NCI-H1417 treated with DMSO at 0.1 percent for 48 hours (cell line): ENCODE data around the gene MRO.
"Not testable (repeated sequence)": the region's sequence is repeated elsewhere in the genome, so short reads cannot be mapped to it uniquely, and the experiment has no call there.

Experiments
- DNase-seq: peaks from one replicate; lab custom pipeline; 2025; lab: John Stamatoyannopoulos, UW

MRO gene

DNA sequence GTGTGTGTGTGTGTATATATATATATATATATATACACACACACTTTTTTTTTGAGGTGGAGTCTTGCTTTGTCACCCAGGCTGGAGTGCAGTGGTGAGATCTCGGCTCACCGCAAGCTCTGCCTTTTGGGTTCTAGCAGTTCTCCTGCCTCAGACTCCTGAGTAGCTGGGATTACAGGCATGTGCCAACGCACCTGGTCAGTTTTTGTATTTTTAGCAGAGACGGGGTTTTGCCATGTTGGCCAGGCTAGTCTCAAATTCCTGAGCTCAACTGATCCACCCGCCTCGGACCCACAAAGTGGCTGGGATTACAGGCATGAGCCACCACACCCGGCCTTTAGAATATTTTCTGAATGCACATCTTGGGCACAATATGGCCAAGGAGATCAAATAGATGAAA lies 13.7 kb upstream of the MRO start:
- not testable (repeated sequence) for DNase-seq

DNA sequence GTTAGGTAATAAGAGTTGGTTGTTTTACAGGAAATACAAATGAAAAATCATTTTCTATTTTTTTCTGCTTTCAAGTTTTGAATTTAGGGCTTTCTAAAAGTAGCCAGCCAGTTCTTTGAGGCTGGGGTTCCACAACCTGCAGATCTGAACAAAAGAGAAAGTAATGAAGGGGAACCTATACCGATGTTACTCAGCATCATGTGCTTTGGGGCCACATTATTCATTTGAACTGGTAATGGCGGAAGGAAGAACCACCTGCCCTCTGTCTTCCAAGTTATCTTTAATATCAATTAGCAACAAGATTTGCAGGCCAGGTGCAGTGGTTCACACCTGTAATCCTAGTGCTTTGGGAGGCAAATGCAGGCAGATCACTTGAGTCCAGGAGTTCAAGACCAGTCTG lies 12.9 kb upstream of the MRO start:
- DNase-seq, result no peak

DNA sequence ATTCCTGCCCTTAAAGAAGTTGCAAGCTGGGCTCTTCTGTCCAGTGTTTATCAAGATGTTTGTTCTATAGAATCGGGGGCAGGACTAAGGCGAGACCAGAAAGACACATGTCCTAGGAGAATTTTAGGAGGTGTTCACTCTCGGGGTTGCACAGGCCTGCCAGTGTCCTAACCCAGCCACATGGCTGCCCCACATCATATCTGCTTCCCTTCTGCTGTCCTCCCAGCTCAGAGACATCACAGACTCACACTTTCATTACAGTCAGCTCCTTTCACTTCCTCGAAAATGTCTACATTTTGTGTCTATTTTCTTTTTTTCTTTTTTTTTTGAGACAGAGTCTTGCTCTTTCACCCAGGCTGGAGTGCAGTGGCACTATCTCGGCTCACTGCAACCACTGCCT lies 10.7 kb upstream of the MRO start:
- DNase-seq, result no peak

DNA sequence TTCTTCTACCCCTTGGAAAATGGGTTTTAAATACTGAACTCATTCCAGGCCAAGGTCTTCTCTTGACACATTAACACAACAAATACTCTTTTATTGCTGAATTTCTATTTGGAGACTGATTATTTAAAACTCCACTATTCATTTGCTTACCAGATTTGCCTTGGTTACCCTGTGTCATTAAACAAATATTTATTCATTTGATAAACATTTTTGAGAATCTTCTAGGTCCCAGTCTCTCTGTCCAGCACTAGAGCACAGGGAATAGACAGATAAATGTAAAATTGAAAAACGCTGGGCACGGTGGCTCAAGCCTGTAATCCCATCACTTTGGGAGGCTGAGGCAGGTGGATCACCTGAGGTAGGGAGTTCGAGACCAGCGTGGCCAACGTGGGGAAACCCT lies 9.8 kb upstream of the MRO start:
- no peak for DNase-seq

DNA sequence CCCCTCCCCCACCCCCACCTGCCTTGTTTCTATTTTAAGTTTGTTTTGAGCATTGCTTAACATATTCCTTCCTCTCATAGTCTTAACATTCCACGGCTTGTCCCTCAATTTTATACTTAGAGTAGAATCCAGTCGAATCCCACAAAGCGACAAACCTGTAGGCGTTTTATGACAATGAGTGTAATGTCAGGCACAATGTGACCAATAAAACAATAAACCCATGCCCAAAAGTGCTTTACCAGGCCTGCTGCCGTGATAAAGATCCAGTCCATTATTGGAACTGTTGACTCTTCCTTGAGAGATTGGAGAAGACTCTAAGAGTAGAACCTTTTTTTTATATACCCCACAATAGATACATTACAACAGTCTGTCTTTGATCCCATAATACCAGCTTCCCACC lies 6.2 kb upstream of the MRO start:
- no peak for DNase-seq

DNA sequence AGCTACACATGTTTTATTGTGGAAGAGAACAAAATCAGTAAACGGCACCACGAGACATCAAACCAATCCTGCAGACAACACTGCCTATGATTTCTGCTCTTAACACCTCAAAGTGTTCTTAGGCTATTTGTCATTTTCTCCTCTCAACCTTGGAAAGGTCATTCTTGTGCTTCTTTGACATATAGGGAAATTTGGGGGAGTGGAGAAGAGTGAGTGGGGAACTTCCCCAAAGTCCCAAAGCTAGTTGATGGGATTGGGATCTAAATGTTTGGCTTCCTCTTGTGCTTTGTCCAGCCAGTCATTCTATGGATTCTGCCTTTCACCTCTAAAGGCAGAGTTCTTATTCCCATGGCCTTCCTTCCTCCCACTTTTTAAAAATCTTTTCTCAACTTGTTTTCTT lies 5.8 kb upstream of the MRO start:
- no peak for DNase-seq

DNA sequence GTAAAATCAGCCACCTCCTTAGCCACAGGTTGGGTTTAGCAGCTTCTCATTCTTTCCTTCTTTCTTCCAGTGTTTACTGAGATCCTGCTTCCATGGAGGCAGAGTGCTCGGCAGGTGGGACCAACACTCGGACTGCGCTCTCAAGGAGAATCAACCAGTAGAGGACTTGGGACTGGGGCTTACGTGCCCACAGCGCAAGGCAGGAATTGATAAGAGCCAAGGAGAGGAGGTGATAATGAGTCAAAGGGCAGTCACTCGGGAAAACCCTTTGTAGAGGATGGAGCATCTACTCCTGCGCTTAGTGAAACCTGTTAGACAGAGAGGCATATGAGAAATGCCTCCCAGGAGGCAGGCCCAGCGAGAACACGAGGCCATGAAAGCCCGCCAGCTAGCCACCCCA lies 2.9 kb upstream of the MRO start:
- DNase-seq, result no peak

DNA sequence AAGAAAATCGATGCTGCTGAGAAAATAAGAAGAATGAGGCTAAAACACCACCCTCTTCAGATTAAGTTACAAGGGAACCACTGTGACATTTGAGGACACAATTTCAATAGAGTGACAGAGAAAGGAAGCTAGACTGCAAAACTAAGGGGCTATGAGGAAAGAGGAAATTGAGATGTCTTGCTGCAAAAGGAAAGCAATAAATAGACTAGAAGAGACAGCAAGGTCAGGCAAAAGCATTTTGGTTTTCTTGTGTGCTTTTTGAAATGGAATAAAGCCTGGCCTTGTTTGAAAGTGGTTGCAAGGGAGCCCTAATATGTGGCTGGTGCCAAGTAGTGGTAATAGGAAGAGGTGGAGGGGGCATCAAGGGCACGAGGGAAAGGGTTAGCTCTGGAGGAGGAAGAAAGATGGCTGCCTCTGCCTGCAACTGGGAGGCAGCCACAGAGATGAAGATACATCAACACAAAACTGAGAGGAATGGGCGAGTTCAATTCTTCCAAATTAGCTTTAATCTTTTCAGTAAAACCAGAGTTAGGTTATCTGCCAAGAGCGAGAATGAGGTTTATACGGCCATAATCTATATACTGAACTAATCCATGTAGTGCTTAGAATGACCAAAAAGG lies 1.2 kb upstream of the MRO start:
- DNase-seq, result no peak

DNA sequence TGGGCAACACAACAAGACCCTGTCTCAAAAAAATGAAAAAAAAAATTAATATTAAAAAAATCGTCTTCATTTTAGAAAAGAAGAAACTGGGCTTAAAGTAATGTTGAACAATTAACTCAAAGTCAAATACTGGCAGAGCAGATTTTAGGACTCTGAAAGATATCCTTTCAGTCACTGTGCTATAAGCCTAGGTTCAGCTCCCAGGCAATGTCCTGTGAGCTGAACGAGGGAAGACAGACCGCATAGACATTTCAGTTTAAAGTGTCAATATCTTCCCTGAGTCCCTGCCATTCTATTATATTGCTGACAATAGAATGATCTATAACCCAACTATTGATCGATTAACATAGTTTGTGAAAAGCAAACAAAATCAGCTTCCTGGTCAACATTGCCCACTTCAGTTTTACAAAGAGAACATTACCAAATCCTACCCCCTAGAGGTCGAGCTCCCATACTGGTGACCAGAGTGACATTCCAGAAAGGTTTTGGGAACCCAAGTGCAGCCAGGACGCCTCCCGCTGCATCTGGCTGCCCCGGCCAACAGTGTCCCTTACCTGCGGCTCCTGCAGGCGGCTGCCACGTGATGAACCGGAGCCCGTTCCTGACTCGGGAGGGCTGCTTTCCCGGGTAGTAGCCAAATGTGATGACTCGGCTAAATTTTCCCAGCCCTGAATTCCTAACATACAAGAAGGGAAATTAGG lies 639 bp downstream of the MRO start:
- no peak for DNase-seq

DNA sequence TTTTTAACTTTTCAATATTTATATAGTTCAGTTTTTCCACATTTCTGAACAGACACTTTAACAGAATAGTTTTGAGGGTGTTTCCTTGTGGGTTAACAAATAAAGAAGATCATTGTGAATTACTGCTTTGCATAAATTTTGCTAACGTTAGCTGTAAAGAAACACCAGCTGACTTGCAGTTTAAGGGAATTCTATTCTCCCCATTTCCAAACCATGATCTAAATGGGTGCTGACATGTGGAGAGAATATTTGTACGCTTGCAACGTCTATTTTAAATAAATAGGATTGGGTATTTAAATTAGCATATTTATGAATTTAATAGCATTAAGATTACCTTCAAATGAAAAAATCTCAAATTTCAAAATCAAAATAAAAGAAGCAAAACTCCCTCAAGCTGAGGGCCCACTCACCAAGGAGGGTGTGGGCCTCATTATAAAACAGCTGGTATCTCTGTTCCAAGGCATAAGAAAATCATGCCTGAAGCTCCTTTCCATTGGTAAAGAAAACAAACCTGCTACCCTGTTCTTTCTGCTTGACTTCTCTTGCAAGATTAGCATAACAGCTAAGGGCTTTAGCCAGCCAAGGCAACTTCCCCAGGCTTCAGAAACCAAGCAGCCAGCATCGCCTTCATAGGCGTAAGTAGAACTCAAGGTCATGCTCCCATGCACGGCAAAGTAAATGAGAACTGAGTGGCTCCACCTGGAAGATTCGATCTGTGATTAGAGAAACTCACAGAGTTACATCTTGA lies 3.2 kb downstream of the MRO start:
- DNase-seq, result no peak

DNA sequence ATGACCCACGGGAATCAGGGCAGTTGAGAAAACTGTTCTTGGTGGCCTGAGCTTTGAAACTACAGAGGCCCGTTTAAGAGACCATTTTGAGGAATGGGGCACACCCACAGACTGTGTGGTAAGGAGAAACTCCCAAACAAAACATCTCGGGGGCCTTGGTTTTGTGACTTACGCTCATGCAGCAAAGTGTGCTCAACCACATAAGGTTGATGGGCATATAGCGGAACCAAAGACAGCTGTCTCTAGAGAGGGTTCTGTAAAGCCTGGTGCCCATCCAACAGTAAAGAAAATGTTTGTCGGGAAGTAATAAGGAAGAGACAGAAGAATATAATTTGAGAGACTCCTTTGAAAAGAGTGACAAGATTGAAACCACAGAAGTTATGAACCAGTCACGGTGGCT lies 5.4 kb downstream of the MRO start:
- no peak for DNase-seq

DNA sequence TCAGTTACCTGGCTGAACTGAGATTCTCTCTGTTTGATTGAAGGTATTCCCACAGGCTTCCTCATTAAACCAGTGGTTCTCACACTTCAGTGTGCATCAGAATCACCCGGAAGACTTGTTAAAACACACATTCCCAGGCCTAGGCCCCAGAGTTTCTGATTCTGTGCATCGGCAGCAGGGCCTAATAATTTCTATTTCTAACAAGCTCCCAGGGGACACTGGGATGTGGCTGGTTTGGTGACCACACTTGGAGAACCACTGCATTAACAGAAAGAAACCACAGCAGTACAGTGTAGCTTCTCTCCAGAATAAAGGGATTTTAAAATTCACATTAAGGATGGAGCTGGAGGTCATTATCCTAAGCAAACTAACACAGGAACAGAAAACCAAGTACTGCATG lies 6.5 kb downstream of the MRO start:
- no peak for DNase-seq

DNA sequence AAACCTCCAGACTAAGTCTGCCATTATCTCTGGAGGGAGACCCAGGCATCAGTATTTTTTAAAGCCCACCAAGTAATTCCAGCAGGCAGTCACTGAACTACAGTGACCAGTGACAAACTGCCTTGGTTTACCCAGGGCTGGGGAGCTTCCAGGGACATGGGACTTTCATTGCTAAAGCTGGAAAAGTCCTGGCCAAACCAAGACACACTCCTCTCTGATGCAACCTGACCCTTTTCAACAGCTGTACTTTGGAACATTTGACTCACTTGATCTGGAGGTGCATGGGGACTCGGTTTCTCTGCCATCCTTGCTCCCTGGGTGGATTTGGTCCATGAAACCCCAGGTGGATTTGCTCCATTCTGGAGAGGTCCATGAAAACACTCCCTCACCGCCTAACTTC lies 7.0 kb downstream of the MRO start:
- DNase-seq, result no peak

DNA sequence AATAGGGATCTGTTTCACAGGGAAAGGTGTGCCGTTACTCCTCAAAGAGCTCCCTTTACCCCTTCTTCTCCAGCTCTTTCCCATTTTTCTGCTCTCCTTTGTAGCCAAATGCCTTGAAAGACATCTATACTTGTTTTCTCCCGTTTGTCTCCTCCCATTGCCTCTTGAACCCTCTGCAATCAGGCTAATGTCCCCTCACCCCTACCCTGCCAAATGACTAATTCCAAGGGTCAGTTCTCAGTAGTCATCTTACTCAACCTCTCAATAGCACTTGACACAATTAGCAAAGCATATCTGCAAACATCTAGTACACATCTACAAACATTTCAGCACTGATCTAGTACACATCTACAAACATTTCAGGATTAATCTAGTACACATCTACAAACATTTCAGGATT lies 12.6 kb downstream of the MRO start:
- no peak for DNase-seq

DNA sequence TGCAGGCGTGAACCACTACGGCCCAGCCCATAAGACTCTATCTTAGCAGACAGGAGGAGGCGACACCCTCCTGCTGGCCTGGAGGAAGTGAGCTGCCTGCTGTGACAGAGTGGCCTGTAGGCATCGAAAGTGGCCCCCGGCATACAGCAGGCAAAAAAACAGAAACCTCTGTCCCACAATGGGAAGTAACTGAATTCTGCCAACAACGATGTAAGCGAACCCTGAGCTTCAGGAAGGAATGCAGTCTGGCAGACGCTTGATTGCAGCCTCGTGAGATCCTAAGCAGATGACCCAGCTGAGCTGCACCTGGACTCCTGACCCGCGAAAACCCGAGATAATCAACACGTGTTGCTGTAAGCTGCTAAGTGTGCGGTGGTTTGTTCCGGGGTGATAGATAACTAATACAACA lies 13.6 kb downstream of the MRO start:
- no peak for DNase-seq

DNA sequence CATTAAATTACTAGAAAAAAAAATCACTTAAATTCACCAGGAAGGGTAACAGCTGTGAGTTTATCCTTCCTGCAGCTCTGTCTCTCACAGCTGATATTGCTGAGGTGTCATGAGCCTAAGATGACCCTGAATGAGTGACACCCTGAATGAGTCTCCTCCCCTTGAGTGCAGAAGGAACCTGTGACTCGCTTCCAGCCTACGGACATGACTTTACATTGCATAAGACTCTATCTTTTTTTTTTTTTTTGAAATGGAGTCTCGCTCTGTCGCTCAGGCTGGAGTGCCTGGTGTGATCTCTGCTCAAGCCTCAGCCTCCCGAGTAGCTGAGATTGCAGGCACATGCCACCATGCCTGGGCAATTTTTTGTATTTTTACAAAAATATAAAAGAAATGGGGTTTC lies 14.1 kb downstream of the MRO start:
- no peak for DNase-seq

DNA sequence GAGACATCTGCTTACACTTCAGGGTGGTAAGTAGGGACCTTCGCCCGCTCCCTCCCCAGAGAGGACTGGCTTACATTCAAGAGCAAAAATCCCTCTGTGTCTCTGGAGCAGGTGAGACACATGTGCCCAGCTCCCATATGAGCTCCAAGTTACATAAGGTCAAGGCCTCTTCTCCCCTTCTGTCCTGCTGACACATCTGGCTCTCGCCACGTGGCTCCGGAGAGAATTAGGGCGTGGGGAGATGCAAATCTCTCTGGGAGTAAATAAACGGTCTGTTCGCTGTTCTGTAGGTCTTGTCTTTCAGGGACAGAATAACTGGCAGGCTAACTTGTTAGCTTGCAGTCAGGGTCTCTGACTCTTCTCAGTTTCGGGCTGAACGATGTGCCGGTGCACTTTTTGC lies 16.2 kb downstream of the MRO start:
- no peak for DNase-seq

DNA sequence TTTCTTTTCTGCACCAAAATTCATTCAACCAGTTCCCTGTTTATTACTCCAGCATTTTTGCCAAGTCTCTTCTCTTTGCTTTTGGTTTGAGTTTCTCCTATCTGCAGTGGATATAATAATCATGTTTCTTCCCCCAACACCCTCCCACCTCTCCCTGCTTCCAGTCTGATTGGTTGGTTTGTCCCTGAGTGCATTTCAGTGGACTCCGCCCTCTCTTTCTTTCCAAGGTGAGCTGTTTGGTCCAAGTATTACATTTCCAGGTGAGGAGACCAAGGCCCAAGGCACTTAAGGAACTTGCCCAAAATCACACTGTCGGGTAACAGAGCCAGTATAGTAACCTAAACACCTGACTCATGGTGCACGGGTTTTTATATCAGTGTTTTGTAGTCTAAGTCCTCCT lies 17.7 kb downstream of the MRO start:
- no peak for DNase-seq

DNA sequence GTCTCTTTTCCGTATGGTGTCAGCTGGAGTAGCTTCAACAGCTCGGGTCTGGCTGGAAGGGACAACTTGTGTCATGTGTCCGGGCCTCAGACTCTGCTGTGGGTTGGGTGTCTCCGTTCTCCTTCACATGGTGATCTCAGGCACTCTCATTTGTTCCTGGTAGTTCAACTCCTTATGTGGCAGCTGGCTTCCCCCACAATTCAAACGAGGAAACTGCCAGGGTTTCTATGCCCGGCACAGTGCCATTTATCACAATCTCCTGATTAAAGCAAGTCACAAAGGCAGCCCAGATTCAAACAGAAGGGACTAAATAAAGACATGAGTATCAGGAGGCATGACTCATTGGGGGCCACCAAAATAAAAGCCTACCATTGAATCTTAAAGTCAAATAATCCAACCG lies 22.7 kb downstream of the MRO start:
- DNase-seq, result no peak

DNA sequence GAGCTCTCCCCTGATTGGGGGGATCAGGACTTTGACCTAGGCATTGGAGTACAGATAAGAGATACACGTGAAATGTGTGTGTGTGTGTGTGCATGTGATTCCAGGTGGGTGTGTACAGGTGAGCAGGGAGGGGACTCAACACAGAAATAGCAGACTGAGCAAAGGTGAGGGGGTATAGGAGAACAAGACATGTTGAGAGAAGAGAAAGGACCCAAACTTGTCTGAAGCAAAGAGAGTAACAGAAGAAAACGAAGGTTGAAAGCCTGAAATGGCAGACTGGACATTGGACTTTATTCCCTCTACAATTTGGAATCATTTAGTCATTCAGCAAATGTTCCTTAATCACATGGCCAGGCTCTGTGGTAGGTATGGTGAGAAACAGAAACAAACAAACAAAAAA lies 23.3 kb downstream of the MRO start:
- DNase-seq, result no peak

DNA sequence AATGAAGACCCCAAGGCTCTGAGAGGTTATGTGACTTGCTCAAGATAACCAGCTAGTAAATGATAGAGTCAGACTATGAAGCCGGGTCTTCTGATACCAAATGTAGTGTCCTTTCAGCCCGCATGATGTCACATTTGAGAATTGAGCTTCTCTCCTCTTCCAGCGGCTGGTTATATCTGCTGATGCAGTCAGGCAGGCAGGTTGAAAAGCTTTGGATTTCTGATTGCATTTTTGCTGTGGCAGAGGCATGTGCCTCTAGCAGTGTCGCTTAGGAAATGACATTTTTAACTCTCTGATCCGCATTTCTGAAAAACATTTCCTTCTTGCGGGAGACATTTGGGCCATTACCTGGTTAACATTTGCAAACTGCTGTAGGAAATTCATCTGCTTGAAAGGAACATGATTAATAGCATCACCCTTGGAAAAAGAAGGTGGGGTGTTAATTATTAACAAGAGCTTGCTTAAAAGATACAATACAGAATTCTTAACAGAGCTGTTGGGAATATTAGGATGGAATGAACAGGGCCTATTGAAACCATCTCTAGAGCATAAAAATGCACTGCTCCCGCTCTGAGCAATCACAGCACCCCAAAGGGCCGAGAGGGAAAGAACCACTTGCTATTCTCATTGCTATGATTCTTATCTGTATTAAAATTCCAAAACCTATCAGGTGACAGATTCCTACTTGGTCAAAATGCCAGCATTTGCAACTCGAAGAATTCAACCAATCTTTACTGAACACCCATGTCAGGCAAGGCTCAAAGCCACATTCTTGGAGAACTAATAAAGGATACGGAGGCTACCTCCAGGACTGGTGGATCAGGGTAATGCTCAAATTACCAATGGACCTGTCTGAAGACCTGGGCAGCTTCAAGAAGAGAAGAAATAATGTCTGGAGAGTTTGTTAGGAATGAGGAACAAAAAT lies 25.9 kb downstream of the MRO start:
- DNase-seq, result no peak

DNA sequence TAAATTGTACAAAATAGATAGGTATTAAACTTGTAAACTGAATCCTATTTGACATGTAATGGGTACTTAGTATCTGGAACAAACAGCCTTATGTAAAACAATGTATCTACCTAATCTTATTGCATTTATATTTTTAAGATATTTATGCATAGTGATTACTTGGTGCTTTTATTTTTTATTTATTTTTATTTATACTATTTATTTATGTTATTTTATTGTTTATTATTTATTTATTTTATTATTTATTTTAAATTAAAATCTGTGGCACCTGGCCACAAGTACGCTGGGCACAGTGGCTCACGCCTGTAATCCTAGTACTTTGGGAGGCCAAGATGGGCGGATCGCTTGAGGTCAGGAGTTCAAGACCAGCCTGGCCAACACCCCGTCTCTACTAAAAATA lies 26.9 kb downstream of the MRO start:
- DNase-seq, result no peak
